Effector memory CD4-positive, alpha-beta T cell (primary cell): Measurements from ENCODE around the gene MRPL20.

Source experiments
- DNase-seq, 3 donors: peaks; one replicate each; pipeline ENCODE4 v3.0.0-alpha.2; 2020
- H3K27ac ChIP-seq: 2 replicates; pipeline ENCODE4 v1.7.0; 2013; ENCODE audit warnings: mild to moderate bottlenecking, low read length, moderate library complexity; ENCODE audit not compliant: insufficient read depth, poor library complexity, severe bottlenecking
- H3K27me3 ChIP-seq: replicated peaks from 2 replicates; pipeline ENCODE4 v1.7.0; 2013; ENCODE audit warnings: mild to moderate bottlenecking, low read length; ENCODE audit not compliant: insufficient read depth, control insufficient read depth, poor library complexity, severe bottlenecking
- H3K36me3 ChIP-seq: 2 replicates; pipeline ENCODE4 v1.7.0; 2013; ENCODE audit warnings: mild to moderate bottlenecking, low read length, moderate library complexity; ENCODE audit not compliant: control insufficient read depth, insufficient read depth
- H3K4me1 ChIP-seq: 2 replicates; pipeline ENCODE4 v1.7.0; 2013; ENCODE audit warnings: low read length, mild to moderate bottlenecking; ENCODE audit not compliant: control insufficient read depth, insufficient read depth, poor library complexity, severe bottlenecking
- H3K4me3 ChIP-seq: 2 replicates; pipeline ENCODE4 v1.7.0; 2013; ENCODE audit warnings: low read length, low read depth, mild to moderate bottlenecking; ENCODE audit not compliant: insufficient read depth, poor library complexity, severe bottlenecking
- H3K9me3 ChIP-seq: 2 replicates; pipeline ENCODE4 v1.7.0; 2013; ENCODE audit warnings: mild to moderate bottlenecking, low read length, moderate library complexity; ENCODE audit not compliant: control insufficient read depth

MRPL20 gene

GRCh38 chr1:1356166-1356795 is 50.8 kb downstream of the MRPL20 start:
- no peaks in the 10 kb centered on the region for H3K9me3 ChIP-seq
- no peaks in the 10 kb centered on the region for H3K36me3 ChIP-seq
- DNase-seq, result no peak
- H3K27me3 ChIP-seq, result peaks cover 32% of the 10 kb centered on the region
- no peak overlapping the region for H3K4me3 ChIP-seq
- H3K27ac ChIP-seq, result no peak overlapping the region
- peaks cover 26% of the 10 kb centered on the region for H3K4me1 ChIP-seq

GRCh38 chr1:1355416-1355815 is 51.7 kb downstream of the MRPL20 start:
- Histone ChIP-seq H3K4me1 (peaks cover 26% of the 10 kb centered on the region), H3K4me3 (no peak overlapping the region), H3K9me3 (no peaks in the 10 kb centered on the region)

GRCh38 chr1:1354271-1355247 is 52.5 kb downstream of the MRPL20 start:
- DNase-seq, result no peak
- Histone ChIP-seq H3K4me3 (peak overlapping the region; percentile 8), H3K27me3 (peaks cover 32% of the 10 kb centered on the region), H3K27ac (no peak overlapping the region), H3K9me3 (no peaks in the 10 kb centered on the region), H3K4me1 (peaks cover 28% of the 10 kb centered on the region), H3K36me3 (no peaks in the 10 kb centered on the region)

More at GRCh38 chr1:1355416-1355815, 51.7 kb downstream of the MRPL20 start:
- DNase-seq, result no peak
- Histone ChIP-seq H3K36me3 (no peaks in the 10 kb centered on the region), H3K27ac (no peak overlapping the region), H3K27me3 (peaks cover 32% of the 10 kb centered on the region)

GRCh38 chr1:1353389-1354151 is 53.5 kb downstream of the MRPL20 start:
- H3K4me1 ChIP-seq, result peaks cover 24% of the 10 kb centered on the region

GRCh38 chr1:1352786-1353388 is 54.2 kb downstream of the MRPL20 start:
- Histone ChIP-seq H3K27ac (no peak overlapping the region), H3K9me3 (no peaks in the 10 kb centered on the region), H3K27me3 (peaks cover 32% of the 10 kb centered on the region), H3K36me3 (no peaks in the 10 kb centered on the region), H3K4me3 (no peak overlapping the region), H3K4me1 (peaks cover 26% of the 10 kb centered on the region)
- DNase-seq, result no peak

More at GRCh38 chr1:1353389-1354151, 53.5 kb downstream of the MRPL20 start:
- Histone ChIP-seq H3K27me3 (peaks cover 32% of the 10 kb centered on the region), H3K36me3 (no peaks in the 10 kb centered on the region), H3K4me3 (no peak overlapping the region), H3K27ac (no peak overlapping the region), H3K9me3 (no peaks in the 10 kb centered on the region)
- no peak for DNase-seq
